PC-3 (cell line): ENCODE measurements around the gene MAP1B.

Experiments
- EZH2phosphoT487 ChIP-seq: fragments of 300-600 bp; sonication (generic); IDR thresholded peaks from 2 replicates; pipeline ENCODE4 v1.6.1; 2018; ENCODE audit warnings: mild to moderate bottlenecking, antibody characterized with exemption, low read length, borderline replicate concordance
- TF ChIP-seq, protein P1 (sequence below): fragments of 300-600 bp; sonication (generic); conservative IDR thresholded peaks from 2 replicates; pipeline ENCODE4 v1.5.1; 2017; ENCODE audit warnings: antibody characterized with exemption, low read depth, mild to moderate bottlenecking, low read length

GRCh38 chr5:72214168-72214567 lies 106.9 kb downstream of the MAP1B start:
- TF ChIP-seq, protein P1, sequence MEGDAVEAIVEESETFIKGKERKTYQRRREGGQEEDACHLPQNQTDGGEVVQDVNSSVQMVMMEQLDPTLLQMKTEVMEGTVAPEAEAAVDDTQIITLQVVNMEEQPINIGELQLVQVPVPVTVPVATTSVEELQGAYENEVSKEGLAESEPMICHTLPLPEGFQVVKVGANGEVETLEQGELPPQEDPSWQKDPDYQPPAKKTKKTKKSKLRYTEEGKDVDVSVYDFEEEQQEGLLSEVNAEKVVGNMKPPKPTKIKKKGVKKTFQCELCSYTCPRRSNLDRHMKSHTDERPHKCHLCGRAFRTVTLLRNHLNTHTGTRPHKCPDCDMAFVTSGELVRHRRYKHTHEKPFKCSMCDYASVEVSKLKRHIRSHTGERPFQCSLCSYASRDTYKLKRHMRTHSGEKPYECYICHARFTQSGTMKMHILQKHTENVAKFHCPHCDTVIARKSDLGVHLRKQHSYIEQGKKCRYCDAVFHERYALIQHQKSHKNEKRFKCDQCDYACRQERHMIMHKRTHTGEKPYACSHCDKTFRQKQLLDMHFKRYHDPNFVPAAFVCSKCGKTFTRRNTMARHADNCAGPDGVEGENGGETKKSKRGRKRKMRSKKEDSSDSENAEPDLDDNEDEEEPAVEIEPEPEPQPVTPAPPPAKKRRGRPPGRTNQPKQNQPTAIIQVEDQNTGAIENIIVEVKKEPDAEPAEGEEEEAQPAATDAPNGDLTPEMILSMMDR = no peak
- TF ChIP-seq EZH2phosphoT487 = no peak
